ES-I3 (cell line): ENCODE results near the gene SOCS6.
A peak's percentile ranks its signal among the peaks of the same experiment; 100 is the strongest.

ENCODE experiments used
- H3K36me3 ChIP-seq: 2 replicates; pipeline ENCODE4 v1.6.1; 2013; ENCODE audit warnings: mild to moderate bottlenecking, low read length, control low read depth, moderate library complexity; ENCODE audit not compliant: insufficient read depth
- H3K4me1 ChIP-seq: 2 replicates; pipeline ENCODE4 v1.6.1; 2013; ENCODE audit warnings: mild to moderate bottlenecking, control low read depth, low read length; ENCODE audit not compliant: insufficient read depth
- H3K9ac ChIP-seq: 2 replicates; pipeline ENCODE4 v1.6.1; 2013; ENCODE audit warnings: low read depth, mild to moderate bottlenecking, low read length, moderate library complexity
- H3K9me3 ChIP-seq: 2 replicates; pipeline ENCODE4 v1.6.1; 2013; ENCODE audit warnings: mild to moderate bottlenecking, low read length, moderate library complexity; ENCODE audit not compliant: control insufficient read depth, insufficient read depth

The SOCS6 gene

GRCh38 chr18:70276416-70277191 lies 12.2 kb upstream of the SOCS6 start:
- Histone ChIP-seq H3K9me3 (no peaks in the 10 kb centered on the region; the same call in 1 of the 2 replicates), H3K9ac (no peak overlapping the region), H3K4me1 (no peaks in the 10 kb centered on the region), H3K36me3 (no peaks in the 10 kb centered on the region)

- Histone ChIP-seq H3K9ac (no peak overlapping the region), H3K36me3 (no peaks in the 10 kb centered on the region), H3K4me1 (no peaks in the 10 kb centered on the region), H3K9me3 (no peaks in the 10 kb centered on the region)
Observed at GRCh38 chr18:70279470-70279869, 9.4 kb upstream of the SOCS6 start.

- no peak overlapping the region for H3K9ac ChIP-seq
- no peaks in the 10 kb centered on the region for H3K4me1 ChIP-seq
- no peaks in the 10 kb centered on the region for H3K36me3 ChIP-seq
Observed at GRCh38 chr18:70280007-70280925, 8.6 kb upstream of the SOCS6 start.

GRCh38 chr18:70284976-70285620 lies 3.7 kb upstream of the SOCS6 start:
- no peaks in the 10 kb centered on the region for H3K4me1 ChIP-seq
- H3K36me3 ChIP-seq = no peaks in the 10 kb centered on the region
- H3K9me3 ChIP-seq = no peaks in the 10 kb centered on the region
- no peak overlapping the region for H3K9ac ChIP-seq

More at GRCh38 chr18:70280007-70280925, 8.6 kb upstream of the SOCS6 start:
- no peaks in the 10 kb centered on the region for H3K9me3 ChIP-seq

- no peaks in the 10 kb centered on the region for H3K9me3 ChIP-seq
- H3K4me1 ChIP-seq = peaks cover 13% of the 10 kb centered on the region
- H3K9ac ChIP-seq = peak overlapping the region; percentile 67
- no peaks in the 10 kb centered on the region for H3K36me3 ChIP-seq
Observed at GRCh38 chr18:70287731-70288130, 1.1 kb upstream of the SOCS6 start.

GRCh38 chr18:70288171-70288850 lies 534 bp upstream of the SOCS6 start:
- Histone ChIP-seq H3K9ac (peak overlapping the region; percentile 67), H3K4me1 (peaks cover 17% of the 10 kb centered on the region), H3K36me3 (no peaks in the 10 kb centered on the region), H3K9me3 (no peaks in the 10 kb centered on the region)

GRCh38 chr18:70289351-70290312 lies 787 bp downstream of the SOCS6 start:
- peaks cover 18% of the 10 kb centered on the region for H3K4me1 ChIP-seq
- H3K9me3 ChIP-seq = no peaks in the 10 kb centered on the region
- H3K9ac ChIP-seq = peak overlapping the region; percentile 93
- H3K36me3 ChIP-seq = no peaks in the 10 kb centered on the region

- H3K36me3 ChIP-seq = no peaks in the 10 kb centered on the region
- no peaks in the 10 kb centered on the region for H3K9me3 ChIP-seq
- H3K9ac ChIP-seq = peak overlapping the region; percentile 93
- peaks cover 22% of the 10 kb centered on the region for H3K4me1 ChIP-seq
Observed at GRCh38 chr18:70290482-70291294, 1.8 kb downstream of the SOCS6 start.

GRCh38 chr18:70291295-70291574 lies 2.4 kb downstream of the SOCS6 start:
- peaks cover 28% of the 10 kb centered on the region for H3K4me1 ChIP-seq
- H3K9me3 ChIP-seq = no peaks in the 10 kb centered on the region
- H3K36me3 ChIP-seq = no peaks in the 10 kb centered on the region
- no peak overlapping the region; the same call in 1 of the 2 replicates for H3K9ac ChIP-seq

GRCh38 chr18:70292628-70293027 lies 3.8 kb downstream of the SOCS6 start:
- Histone ChIP-seq H3K9ac (no peak overlapping the region), H3K4me1 (peaks cover 32% of the 10 kb centered on the region), H3K36me3 (no peaks in the 10 kb centered on the region), H3K9me3 (no peaks in the 10 kb centered on the region)

GRCh38 chr18:70293166-70293565 lies 4.3 kb downstream of the SOCS6 start:
- Histone ChIP-seq H3K9ac (no peak overlapping the region), H3K36me3 (no peaks in the 10 kb centered on the region), H3K9me3 (no peaks in the 10 kb centered on the region), H3K4me1 (peaks cover 32% of the 10 kb centered on the region)

GRCh38 chr18:70294471-70295191 lies 5.8 kb downstream of the SOCS6 start:
- Histone ChIP-seq H3K4me1 (peaks cover 32% of the 10 kb centered on the region), H3K9me3 (no peaks in the 10 kb centered on the region), H3K9ac (no peak overlapping the region), H3K36me3 (no peaks in the 10 kb centered on the region)
